GM21526 (cell line): Measurements from ENCODE around the gene PHLDB1.
"Not testable (repeated sequence)": the region's sequence is repeated elsewhere in the genome, so short reads cannot be mapped to it uniquely, and the experiment has no call there.

Experiments used
- ATAC-seq: cut with Tn5 transposase; IDR thresholded peaks from one replicate; pipeline ENCODE4 v1.9.1; 2021; ENCODE audit warnings: moderate library complexity; ENCODE audit not compliant: unreplicated experiment, low FRiP score

Gene PHLDB1

DNA sequence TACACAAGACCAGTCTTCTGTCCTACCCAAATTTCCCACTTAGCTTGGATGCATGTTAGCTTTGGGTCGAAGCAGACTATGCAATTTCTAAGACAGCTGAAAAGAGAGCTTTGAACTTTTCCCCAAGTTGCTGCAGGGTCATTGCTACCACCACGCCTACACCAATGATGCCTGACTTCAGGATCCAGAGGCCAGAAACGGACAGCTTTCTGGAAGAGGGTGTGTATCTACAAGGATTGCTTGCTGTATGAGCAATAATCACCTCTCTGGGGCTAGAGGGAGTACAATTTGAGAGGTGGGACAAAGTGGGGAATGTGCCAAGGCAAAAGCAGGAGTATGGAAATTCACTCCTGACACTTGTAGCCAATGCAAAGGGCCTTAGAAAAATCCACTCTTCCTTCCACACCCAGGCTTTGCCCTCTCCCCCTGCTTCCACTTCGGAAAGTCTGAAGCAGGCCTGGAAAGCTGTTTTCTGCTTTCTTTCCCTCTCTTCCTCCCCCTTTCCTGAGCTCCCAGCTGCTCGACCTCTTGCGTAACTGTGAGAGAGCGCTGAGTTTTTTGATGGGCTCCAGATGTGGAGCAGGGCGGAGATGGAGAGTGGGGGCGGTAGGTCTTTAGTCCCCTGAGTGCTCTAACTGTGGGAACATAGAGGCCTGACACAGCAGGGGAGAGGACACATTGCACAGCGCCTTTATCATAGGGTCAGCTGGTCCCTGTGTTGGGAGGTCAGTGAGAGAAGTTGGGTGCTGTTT, 2.1 kb upstream of the PHLDB1 start:
- ATAC-seq: no peak

DNA sequence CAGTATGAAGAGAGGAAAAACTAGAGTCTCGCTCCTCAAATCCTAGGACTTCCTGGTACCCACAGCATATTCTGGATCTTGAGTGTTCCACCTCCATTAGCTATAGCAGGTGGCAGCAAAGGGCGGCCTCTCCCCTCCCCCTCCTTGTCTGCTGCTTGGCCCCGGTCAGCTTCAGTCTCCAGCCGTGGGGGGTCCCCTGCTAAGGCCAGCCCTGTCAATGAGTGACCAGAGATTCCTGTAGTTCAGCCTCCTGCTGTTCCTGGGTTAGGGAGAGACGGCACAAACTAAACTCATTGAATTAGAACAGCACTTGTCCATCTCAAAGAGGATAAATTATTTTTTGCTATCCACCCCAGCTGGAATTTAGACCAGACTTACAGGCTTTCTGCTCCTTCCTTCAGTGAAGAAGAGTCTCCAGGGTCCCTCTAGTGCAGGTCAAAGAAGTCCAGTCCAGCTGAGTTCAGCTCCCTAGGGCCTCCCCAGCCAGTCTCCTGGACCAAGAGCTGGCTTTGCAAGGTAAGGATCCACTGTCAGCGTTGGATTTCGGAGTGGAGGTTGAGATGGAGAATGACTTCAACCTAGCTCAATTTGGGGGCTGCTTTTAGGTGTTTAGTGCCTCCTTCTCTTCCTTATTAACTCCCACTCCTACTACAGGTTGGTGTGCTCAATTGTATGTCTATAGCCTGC, 1.1 kb upstream of the PHLDB1 start:
- no peak for ATAC-seq

DNA sequence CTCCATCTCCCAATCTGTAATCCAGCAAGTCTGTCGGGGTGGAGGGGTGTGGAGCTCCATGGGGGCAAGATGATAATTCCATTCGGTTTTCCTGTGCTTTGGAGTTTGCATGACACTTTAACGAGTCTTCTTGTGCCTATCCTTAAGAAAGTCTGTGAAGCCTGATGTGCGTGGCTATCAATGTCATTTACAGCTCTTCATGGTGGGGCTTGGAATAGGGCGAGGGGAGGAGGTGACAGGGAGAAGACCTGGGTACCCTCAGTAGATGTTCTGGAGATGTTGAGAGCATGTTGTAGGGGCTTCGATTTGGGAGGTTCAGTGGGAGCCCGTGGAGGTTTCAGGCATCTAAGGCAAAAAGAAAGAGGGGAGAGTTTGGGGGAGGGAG, 579 bp upstream of the PHLDB1 start:
- no peak for ATAC-seq

DNA sequence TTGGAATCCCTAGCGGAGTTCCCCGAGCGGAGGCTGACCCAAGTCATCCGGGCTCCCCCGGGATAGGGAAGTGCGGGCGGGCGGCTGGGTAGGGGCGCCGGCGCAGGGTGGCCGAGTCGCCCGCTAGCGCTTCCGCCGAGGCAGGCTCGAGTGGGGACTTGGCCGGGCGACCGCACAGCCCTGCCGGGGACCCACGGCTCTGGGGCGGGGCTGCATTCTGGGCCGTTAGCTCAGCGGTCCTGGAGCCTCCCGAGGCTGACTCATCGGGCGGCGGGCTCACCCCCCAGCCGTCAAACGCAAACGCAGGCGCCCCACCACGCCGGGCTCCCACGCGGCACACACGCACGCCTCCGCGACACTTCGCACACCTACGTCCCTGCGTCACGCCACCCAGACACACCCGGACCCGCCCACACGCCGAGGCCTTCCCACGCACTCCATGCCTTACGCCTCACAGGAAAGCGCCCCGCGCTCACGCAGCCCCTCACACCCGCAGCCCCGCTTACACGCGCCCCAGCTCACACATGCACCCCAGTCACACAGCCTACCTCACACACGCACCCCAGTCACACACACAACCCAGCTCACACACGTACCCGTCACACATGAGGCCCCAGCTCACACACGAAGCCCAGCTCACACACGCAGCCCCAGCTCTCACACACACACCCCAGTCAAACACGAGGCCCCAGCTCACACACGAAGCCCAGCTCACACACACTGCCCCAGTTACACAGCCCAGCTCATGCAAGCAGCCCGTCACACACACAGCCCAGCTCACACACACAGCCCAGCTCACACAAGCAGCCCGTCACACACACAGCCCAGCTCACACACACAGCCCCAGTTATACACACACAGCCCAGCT, 1.2 kb downstream of the PHLDB1 start:
- no peak for ATAC-seq

DNA sequence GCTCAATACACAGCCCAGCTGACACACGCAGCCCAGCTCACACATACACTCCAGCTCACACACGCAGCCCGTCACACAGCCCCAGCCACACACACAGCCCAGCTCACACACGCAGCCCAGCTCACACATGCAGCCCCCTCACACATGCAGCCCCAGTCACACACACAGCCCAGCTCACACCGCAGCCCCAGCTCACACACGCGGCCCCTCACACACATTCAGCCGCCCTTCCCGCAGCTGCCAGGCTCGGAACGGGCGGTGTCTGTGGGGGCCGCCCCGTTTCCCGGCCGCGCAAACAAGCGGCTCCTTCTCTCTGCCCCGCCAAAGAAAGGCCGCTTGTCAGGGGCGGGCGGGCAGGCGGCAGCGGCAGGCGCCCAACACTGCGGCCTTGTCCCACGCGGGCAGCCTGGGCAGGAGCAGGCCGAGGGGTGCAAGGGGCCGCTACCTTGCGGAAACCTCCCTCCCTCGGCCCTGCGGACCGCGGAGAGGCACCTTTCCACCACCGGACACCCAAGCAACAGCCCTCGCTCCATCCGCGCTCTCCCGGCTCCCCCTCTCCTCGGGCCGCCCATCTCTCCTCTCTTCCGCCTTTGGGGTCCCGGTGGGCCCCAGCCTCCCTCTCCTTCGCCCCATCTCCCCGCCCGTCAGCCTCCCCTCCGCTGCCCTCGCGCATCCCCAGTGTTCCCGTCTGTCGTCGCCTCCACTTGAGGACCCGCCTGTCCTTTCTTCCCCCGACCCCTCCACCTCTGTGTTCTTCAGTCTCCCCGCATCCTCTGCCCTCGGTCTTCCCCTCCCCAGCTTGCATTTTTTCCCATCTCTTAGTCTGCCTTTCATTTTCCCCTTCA, 2.2 kb downstream of the PHLDB1 start:
- ATAC-seq: no peak

DNA sequence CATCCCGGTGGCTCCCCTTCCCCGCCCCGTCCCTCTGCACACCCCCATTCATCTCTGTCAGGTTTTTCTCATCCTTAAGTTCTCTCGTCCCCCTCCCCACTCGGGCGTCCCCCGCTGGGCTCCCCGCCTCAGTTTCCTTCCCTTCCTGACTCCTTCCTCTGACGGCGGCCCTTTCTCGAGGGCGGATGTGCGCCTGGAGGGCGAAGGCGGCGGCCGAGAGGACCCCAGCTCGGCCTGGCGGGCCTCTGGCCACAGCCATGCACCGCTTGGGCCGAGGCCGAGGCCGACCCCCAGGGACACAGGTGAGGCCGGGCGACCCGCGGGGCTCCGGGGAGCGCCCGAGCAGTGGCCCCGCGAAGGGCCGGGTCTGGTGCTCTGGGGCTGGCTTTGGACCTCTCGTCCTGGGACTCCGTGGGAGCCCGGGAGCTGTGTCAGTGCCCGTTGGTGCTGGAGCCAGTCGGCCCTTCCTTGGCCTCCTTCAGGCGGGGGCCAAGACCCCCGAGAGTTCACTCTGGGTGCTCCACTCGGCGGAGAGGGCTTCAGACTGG, 2.9 kb downstream of the PHLDB1 start:
- no peak for ATAC-seq

DNA sequence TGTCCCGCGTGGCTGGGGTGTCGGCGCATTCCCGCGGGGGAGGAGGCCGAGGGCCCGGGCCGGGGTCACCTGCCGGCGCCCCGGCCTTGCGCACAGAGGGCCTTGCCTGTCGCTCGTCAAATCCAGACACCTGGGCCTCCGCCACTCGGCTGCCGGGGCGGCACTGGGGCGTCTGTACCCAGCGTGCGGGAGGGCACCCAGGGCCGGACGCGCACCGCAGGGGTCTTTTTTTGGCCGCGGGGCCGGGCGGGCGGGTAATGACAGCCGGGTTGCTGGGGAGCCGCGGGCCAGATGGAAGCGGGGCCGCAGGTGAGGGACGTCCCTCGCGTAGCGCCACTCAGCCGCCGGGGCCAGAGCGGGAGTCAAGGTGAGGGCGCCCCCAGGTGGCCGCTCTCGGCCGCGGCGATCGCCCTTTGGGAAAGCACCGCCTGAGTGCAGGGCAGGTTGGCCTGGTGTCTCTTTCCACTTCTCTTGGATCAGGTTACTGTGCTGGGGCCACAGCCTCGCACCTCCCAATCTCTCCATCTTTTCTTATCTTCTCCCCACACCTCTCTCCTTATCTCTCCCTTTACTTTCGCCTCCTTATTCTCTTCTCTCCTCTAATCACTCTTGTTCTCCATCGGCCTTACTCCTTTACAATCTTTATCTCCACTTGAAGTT, 3.5 kb downstream of the PHLDB1 start:
- ATAC-seq: no peak

DNA sequence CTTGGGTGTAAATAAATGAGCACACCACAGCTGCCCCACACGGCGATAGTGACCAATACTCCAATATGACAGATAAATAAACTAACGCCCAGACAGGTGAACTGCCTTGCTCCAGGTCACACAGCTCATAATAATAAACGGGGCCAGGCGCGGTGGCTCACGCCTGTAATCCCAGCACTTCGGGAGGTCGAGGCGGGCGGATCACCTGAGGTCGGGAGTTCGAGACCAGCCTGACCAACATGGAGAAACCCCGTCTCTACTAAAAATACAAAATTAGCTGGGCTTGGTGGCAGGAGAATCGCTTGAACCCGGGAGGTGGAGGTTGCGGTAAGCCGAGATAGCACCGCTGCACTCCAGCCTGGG, 4.0 kb downstream of the PHLDB1 start:
- ATAC-seq: not testable (repeated sequence)

DNA sequence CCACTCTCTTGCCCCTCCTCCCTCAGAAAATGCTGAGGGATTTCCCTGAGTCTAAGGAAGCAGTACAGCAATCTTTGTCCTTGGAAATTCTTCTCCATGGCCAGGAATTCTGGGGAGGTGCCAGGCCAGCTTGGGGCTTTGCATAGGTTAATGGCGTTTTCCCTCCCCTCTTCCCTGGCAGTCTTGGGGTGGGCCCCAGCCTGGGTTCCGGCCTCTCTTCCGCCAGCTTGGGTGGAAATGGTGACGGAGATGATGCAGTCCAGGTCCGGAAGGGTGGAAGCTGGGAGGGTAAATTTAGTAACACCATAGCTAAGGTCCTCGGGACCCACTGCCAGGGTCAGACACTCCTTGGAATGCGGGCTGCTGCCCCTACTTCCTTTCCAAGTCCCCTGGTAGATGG, 5.0 kb downstream of the PHLDB1 start:
- ATAC-seq: no peak

DNA sequence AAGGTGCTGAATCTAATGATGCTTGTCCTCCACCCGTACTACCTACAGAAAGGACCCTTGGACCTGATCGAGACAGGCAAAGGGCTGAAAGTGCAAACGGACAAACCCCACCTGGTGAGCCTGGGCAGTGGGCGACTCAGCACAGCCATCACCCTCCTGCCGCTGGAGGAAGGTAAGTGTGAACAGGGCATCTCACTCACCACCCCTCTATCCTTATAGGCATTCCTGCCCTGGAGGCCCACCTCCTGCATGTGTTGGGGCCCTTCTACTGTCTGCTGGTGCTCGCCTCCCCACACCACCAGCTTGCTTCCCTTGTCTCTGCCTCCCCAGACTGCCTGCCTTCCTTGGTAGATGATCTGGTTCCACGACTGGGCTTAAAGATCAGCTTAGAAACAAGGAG, 7.1 kb downstream of the PHLDB1 start:
- no peak for ATAC-seq

DNA sequence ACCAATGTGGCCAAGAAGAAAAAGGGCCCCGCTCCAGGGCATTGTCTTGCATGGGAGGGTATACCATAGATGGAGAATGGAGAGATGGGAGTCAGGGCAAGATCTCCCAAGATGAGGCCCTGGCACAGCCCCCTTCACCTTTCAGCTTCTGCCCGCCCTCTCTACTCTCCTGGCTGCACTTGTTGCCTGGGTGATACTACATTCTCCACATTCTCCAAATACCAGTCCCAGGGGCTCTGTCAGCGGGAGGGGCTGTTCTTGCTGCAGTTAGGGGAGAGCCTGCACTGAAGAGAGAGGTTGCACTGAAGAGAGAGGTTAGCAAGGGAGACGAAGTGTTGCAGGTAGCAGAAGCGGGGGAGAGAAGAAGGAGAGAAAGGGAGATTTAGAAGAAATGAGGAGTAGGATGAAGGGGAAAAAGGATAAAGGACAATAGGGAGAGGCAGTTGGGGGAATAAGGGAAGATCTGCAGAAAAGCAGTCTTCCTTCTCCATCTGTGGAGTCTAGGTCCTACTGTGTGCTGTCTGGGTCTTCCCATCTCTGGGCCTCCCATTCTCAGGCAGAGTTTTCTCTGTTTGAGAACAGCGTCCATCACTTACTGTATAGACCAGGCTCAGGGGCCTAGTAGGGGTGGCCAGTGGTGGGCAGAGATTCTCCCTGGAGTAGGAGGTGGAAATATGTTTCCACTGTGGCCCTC, 8.0 kb downstream of the PHLDB1 start:
- no peak for ATAC-seq

DNA sequence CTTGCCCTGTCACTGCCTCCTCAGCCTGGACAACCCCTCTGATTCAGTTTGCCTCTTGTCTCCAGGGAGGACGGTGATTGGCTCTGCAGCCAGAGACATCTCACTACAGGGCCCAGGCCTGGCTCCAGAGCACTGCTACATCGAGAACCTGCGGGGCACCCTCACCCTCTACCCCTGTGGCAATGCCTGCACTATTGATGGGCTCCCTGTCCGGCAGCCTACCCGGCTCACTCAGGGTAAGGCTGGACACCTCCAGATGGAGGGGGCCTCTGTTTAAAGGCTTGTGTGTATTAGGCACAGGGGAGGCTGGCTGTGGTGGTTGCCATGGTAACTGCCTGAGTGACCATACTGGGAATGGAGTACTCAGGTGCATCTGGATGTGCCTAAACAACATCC, 8.6 kb downstream of the PHLDB1 start:
- ATAC-seq: no peak

DNA sequence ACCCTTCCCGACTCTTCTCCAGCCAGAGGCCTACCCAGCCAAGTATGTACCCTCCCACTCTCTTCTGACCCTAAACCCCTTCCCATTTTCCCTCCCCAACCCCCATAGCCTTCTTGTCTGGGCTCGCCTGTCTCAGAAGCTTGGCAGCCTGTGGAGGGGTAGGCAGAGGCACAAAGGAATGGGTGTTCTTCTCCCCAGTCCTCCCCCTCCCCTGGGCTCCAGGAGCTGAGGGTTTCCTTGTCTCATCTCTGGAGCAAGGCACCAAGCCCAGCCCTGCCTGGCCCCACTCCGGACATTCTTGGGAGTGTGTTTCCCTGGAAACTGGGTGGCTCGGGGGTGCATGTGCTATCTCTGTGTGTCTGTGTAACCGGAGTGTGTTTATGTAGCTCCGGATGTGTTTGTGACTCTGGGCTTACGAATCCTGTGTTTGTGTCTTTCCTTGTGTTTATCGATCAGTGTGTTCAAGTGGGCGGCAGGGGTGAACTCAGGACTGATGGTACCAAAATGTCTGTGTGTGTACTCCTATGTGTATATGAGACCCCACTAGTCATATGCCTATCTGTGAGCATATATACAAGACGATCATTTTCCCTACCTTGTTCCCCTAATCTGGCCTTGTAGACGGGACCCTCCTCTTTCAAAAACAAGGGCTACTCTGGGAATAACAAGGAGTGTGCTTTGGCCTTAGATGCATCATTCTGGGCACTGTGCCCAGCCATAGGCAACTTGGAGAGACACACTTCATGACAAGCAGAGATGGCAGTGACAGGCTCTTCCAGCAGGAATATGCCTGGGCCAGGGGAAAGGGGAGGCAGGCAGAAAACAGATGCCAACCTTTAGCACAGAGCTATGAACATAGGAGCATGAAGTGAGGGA, 10.9 kb downstream of the PHLDB1 start:
- ATAC-seq: no peak

DNA sequence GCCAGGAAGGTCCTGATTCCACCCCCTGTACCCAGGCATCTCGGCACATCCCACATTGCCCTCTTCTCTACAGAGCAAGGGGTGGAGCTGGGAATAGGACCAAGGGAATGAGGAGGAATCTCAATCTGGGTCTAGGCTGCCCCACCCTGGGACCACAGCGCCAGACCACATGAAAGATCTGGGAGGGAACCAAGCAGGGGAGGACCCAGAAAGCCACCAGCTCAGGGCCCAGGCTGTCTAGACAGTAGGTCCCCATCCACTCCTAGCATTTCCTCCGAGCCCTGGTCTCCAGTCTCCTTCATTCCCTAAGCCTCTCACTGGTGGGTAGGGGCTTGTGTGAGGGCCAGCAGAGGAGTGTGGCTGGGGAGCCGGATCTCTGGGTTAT, 11.6 kb downstream of the PHLDB1 start:
- ATAC-seq: no peak

DNA sequence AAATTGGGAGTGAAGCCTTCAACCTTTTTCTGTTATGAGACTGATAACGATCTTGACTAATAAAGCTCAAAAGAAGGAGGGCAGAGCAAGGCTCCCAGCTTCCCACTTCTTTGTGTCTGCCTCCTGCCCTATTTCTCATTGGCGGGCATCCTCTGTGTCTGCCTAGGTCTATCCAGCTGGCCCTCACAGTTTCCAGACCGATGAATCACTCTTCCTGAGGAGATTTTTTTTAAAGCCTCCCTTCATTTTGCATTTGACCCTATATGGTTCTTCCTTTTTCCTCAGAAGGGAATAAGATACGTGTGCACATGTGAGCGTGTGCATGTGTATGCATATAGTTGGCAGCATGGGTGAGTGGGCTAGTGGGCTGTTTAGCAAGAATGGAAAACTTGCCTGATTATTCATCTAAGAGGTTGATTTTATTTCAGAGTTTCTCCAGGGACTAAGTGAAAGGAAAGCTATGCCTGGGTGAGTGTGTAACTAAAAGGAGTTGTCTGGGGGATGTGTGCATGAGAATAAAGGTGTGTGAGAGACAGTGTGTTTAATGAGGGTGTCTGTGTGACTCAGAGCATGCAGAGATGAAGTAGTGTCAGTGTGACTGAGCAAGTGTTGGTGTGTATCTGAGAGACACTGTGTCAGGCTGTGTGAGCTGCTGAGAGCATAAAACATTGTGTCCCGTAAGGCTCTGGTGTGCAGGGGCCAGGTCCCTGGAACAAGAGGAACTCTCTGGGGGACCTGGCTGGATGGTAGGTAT, 12.2 kb downstream of the PHLDB1 start:
- ATAC-seq: no peak

DNA sequence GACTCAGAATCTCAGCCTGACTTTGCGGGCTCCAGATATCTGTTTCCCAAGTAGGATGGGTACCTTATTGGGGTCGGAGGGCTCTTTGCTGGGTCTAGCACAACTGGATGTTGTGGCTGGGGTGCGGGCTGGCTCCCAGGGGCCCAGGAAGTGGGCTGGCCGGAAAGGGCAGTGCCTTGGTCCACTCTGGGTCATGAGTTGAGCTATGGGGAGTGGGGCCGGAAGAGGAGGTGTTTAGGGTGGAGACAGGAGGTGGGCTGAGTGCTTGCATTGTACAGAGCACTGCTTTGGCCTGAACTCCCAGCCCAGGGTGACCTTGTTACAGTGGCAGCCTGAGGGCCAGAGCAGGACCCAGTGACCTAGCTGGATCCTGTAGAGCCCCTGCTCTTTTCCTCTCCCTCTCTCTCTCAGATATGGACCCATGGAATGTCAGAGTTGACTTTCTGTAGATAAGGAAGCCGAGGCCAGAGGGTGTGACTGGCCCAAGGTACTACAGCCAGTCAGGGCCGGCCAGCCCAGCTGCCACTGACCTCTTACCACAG, 13.2 kb downstream of the PHLDB1 start:
- ATAC-seq: no peak

DNA sequence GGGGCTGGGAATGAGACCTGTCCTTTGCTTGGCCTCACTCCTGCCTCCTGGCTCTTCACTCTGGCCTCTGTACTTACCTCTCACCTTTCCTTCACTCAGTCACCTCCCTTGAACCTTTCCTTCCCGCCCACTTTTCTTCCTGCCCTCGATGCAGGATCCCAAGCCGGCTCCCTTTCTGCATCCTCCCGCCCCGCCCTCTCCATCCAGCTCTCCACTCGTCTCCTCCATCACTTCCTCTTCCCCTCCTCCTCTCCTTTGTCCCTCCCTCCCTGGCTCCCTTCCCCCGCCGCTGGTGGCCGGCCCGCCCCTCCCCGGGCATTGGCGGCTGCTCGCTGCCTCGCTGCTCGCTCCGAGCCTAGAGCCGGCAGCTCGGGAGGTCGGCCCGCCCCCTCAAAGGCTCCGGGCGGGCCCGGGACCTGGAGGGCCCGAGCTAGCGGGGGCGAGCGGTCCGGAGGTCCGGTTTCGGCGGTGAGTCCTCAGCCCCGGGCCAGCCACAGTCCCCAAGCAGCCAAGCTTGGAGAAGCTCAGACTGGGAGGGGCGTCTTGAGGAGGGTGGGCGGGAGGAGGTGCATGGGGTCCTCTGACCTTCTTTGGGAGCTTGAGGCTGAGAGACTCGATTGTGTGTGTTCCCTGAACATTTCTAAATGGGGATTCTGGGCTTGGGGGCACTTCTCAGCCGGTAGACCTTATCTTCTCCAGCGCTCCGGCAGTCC, 13.8 kb downstream of the PHLDB1 start:
- no peak for ATAC-seq
